ENCODE measurements around the gene BAIAP2L1.

DNA sequence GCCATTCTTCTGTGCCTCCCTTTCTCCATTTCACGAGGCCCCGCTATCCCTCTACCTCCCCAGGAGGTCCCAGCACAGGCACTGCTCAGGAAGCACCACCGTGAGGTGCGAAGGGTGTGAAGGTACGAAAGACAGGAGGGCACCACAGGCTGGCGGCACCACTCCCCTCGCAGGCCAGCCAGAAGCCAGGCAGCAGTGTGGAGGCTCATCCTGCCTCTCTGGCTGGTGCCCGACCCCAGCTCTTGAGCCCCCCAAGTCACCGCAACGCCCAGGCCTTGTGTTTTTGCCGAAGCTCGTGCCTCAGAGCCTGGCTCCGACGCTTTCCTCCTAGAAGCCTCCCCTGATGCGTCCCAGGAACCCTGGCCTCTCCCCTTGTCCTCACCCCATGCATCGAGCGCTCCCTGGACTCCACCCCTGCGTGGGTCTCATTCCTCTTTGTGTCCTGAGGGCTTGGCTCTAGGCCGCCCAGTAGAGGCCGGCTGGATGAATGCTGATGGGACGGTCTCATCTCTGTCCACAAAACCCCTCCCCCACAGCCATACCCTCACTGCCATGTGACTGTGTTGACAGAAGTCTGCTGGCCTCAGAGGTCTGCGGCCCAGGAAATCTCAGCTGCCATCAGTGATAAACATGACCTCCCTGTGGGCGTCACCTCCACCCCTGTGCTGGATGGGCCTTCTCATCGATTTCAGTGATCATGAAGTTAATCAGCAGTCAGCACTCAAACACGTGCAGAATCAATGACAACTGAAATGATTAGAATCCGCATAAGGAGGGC lies 100.1 kb downstream of the BAIAP2L1 start:
- no peak for TF ChIP-seq POLR2A (IDR thresholded peaks at IDR 0.05)
- TF ChIP-seq, protein P1, sequence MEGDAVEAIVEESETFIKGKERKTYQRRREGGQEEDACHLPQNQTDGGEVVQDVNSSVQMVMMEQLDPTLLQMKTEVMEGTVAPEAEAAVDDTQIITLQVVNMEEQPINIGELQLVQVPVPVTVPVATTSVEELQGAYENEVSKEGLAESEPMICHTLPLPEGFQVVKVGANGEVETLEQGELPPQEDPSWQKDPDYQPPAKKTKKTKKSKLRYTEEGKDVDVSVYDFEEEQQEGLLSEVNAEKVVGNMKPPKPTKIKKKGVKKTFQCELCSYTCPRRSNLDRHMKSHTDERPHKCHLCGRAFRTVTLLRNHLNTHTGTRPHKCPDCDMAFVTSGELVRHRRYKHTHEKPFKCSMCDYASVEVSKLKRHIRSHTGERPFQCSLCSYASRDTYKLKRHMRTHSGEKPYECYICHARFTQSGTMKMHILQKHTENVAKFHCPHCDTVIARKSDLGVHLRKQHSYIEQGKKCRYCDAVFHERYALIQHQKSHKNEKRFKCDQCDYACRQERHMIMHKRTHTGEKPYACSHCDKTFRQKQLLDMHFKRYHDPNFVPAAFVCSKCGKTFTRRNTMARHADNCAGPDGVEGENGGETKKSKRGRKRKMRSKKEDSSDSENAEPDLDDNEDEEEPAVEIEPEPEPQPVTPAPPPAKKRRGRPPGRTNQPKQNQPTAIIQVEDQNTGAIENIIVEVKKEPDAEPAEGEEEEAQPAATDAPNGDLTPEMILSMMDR (IDR thresholded peaks at IDR 0.05), result no peak

Data from thyroid gland (tissue), 4 donors.